Esophagus muscularis mucosa (tissue), 4 donors: ENCODE results near the gene CD101.

Experiments used
- EP300 ChIP-seq: sonication (generic); formaldehyde crosslinking; IDR thresholded peaks from one replicate; pipeline ENCODE4 v1.6.1; 2017; ENCODE audit warnings: antibody characterized with exemption
- POLR2AphosphoS5 ChIP-seq, 2 donors: sonication (generic); formaldehyde crosslinking; IDR thresholded peaks; one replicate each; pipeline ENCODE4 v1.6.1; 2017; ENCODE audit warnings: antibody characterized with exemption in 2 of 2
- TF ChIP-seq, protein P1 (sequence below), 3 experiments: fragments of 200-600 bp in 2 of 3; fragments of 450-650 bp in 1 of 3; sonication (generic) in 2 of 3; IDR thresholded peaks; one replicate each; pipeline ENCODE4 v1.5.1; 2017 to 2019; ENCODE audit warnings: antibody characterized with exemption in 3 of 3, mild to moderate bottlenecking in 2 of 3, moderate library complexity in 1 of 3

GRCh38 chr1:117011334-117011733, 9.8 kb downstream of the CD101 start:
- TF ChIP-seq, protein P1, sequence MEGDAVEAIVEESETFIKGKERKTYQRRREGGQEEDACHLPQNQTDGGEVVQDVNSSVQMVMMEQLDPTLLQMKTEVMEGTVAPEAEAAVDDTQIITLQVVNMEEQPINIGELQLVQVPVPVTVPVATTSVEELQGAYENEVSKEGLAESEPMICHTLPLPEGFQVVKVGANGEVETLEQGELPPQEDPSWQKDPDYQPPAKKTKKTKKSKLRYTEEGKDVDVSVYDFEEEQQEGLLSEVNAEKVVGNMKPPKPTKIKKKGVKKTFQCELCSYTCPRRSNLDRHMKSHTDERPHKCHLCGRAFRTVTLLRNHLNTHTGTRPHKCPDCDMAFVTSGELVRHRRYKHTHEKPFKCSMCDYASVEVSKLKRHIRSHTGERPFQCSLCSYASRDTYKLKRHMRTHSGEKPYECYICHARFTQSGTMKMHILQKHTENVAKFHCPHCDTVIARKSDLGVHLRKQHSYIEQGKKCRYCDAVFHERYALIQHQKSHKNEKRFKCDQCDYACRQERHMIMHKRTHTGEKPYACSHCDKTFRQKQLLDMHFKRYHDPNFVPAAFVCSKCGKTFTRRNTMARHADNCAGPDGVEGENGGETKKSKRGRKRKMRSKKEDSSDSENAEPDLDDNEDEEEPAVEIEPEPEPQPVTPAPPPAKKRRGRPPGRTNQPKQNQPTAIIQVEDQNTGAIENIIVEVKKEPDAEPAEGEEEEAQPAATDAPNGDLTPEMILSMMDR (IDR thresholded peaks at IDR 0.05), result no peak
- no peak for TF ChIP-seq EP300
- TF ChIP-seq POLR2AphosphoS5 (IDR thresholded peaks at IDR 0.05), result no peak
